ENCODE measurements around the gene GAL3ST2.
"Not testable (repeated sequence)": the region's sequence is repeated elsewhere in the genome, so short reads cannot be mapped to it uniquely, and the experiment has no call there.

GAL3ST2 gene

DNA sequence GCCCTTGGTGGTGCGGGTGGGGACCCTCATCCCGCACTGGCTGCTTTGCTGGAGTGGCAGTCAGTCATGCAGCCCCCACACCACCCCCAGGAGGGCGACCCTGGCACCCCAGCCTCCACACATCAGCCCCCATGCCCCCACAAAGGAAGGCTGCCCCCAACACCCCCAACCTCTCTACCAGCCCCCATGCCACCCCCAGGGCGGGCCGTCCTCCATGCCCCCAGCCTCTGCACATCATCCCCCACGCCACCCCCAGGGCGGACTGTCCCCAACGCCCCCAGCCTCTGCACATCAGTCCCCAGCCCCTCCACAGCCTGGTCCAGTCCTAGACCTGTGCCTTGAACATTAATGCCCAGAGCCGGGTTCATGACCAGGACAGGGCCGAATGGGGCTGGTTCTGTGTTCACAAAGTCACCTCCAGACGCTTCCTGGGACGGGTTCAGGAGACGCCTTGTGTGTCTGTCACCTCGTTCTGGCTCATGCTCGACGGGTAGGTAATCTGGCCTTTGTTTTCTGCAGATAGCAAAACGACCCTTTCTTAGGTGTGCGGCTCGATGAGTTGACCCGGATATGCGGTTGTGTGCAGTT lies 23.8 kb upstream of the GAL3ST2 start:
- ATAC-seq (replicated peaks) (no peak), DNase-seq (no peak)
- Mint-ChIP-seq H3K27me3 (no peaks in the 10 kb centered on the region), H3K9me3 (no peaks in the 10 kb centered on the region), H3K27ac (no peak overlapping the region), H3K4me3 (no peak overlapping the region), H3K4me1 (peaks cover 0 to 1% of the 10 kb centered on the region in 2 donors), H3K36me3 (peaks cover 37 to 60% of the 10 kb centered on the region in 2 donors)

DNA sequence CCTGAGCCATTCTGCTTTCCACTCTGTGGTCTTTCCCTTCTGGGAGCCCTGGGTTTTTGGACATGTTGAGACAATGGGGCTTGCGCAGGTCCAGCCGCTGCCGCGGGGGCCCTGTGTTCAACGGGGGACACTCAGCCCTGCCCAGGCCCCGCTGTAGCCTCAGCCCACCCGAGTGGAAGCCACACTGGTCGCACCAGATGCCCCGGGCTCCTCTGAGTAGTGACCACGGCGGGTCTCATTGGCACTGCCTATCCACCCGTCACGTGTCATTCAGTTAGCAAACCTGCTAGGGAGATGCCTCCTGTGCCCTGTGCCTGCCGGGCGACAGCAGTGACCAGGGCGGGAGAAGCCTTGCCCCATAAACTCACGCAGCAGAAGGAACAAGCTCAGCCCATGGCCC lies 23.1 kb upstream of the GAL3ST2 start:
- Mint-ChIP-seq H3K9me3 (no peaks in the 10 kb centered on the region), H3K27ac (peak overlapping the region; percentile 26)

DNA sequence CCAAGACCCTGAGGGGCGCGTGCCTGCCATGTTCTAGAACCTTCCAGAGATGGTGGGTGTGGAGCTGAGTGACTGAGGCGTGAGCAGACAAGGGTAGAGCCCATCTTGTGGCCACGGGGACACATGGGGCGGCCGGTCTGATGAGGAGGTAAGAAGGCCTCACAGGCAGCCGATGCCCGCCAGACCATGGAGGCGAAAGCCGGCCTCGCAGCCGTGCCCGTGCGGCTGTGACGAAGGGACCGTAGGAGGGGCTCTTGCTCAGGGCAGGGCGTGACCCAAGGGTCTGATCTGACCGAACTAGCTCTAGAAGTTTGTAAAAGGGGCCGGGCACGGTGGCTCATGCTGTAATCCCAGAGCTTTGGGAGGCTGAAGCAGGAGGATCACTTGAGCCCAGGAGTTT lies 22.6 kb upstream of the GAL3ST2 start:
- no peak for DNase-seq
- H3K36me3 Mint-ChIP-seq: peaks cover 31 to 55% of the 10 kb centered on the region in 2 donors
- no peaks in the 10 kb centered on the region for H3K27me3 Mint-ChIP-seq
- H3K4me1 Mint-ChIP-seq: no peaks in the 10 kb centered on the region
- H3K9me3 Mint-ChIP-seq: no peaks in the 10 kb centered on the region
- H3K27ac Mint-ChIP-seq: peak overlapping the region; percentile 33
- H3K4me3 Mint-ChIP-seq: no peak overlapping the region
- ATAC-seq (replicated peaks): no peak

More for the DNA sequence above, 23.1 kb upstream of the GAL3ST2 start:
- no peak for ATAC-seq (replicated peaks)
- Mint-ChIP-seq H3K4me1 (peaks cover 0 to 1% of the 10 kb centered on the region in 2 donors), H3K27me3 (no peaks in the 10 kb centered on the region), H3K36me3 (peaks cover 35 to 60% of the 10 kb centered on the region in 2 donors), H3K4me3 (no peak overlapping the region)
- DNase-seq: no peak

DNA sequence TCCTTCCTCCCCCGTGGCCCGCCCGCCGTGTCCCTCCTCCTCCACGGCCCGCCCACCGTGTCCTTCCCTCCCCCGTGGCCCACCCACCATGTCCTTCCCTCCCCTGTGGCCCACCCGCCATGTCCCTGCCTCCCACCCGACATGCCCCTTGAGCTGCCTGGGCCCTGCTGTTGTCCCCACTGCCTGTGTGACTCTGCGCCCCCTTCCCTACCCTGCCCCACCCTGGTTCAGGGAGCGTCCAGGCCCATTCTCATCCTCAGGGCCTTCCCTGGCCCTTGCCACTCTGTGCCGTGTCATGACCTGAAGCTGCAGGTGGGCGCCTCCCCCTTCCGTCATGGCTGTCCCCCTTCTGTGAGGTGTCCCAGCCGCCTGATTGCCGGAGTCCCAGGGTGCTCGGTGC lies 21.5 kb upstream of the GAL3ST2 start:
- no peak for ATAC-seq (replicated peaks)
- Mint-ChIP-seq H3K9me3 (no peaks in the 10 kb centered on the region), H3K36me3 (peaks cover 30 to 53% of the 10 kb centered on the region in 2 donors)

DNA sequence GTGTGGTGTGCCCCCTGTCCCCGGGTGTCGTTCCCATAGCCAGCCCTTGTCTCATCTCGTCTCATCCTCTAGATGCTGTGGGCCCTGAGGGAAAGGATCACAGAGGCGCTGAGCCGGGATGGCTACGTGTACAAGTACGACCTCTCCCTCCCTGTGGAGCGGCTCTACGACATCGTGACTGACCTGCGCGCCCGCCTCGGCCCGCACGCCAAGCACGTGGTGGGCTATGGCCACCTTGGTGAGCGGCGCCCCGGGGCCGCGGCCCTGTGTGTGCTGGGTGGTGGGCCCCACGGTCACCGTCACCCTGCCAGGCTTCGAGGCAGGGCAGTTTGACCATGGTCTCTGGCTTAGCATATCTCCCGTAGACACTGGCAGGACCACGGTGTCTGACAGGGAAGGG lies 20.8 kb upstream of the GAL3ST2 start:
- Mint-ChIP-seq H3K9me3 (peaks cover 0 to under 1% of the 10 kb centered on the region in 2 donors), H3K27me3 (no peaks in the 10 kb centered on the region), H3K36me3 (peaks cover 33 to 56% of the 10 kb centered on the region in 2 donors), H3K4me1 (no peaks in the 10 kb centered on the region), H3K4me3 (no peak overlapping the region), H3K27ac (no peak overlapping the region)
- no peak for DNase-seq
- ATAC-seq (replicated peaks): no peak

More for the DNA sequence above, 21.5 kb upstream of the GAL3ST2 start:
- no peaks in the 10 kb centered on the region for H3K27me3 Mint-ChIP-seq
- H3K27ac Mint-ChIP-seq: no peak overlapping the region
- no peak for DNase-seq
- no peaks in the 10 kb centered on the region for H3K4me1 Mint-ChIP-seq
- H3K4me3 Mint-ChIP-seq: no peak overlapping the region

DNA sequence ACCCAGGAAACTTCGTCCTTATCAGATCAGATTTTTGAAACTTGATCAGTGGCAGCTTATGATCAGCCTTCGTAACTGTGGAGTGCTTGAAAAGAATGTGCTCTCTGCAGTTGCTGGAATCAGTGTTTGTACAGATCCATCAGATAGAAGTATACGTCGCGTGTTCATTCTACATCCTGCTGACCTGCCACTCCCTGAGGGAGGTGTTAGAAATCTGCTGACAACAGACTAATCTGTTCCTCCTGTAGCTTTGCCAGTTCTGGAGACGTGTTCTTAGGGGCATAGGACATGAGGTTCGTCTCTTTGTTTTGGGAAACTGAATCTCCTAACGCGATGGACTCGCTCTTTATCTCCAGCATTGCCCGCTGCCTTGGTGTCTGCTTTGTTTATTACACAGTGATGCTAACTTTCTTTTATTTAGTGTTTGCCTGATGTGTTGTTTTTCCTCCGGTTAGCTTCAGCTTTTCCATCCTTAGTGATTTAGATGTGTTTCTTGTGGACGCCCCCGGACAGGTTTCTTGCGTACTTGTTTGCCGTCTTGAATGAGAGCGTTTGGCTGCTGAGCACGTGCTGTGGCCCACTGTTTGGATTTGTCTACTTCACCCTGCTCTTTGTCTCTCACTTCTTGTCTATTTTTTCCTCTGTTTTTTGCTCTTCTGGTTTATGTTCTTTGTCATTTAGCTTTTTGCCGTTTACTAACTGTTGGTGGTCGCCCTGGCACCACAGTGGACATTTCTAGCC lies 17.4 kb upstream of the GAL3ST2 start:
- no peak for DNase-seq
- Mint-ChIP-seq H3K27me3 (no peaks in the 10 kb centered on the region), H3K36me3 (peaks cover 34 to 49% of the 10 kb centered on the region in 2 donors), H3K9me3 (peaks cover 0 to 2% of the 10 kb centered on the region in 2 donors), H3K4me1 (peaks cover 0 to 2% of the 10 kb centered on the region in 2 donors), H3K4me3 (no peak overlapping the region), H3K27ac (no peak overlapping the region)
- no peak for ATAC-seq (replicated peaks)

DNA sequence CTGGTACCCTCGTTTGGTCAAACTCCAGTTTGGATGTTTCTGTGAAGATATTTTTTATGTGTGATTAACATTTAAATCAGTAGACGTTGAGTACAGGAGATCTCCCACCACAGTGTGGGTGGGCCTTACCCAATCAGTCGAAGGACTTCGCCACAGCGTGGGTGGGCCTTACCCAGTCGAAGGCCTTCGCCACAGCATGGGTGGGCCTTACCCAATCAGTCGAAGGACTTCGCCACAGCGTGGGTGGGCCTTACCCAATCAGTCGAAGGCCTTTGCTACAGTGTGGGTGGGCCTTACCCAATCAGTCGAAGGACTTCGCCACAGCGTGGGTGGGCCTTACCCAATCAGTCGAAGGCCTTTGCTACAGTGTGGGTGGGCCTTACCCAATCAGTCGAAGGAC lies 16.7 kb upstream of the GAL3ST2 start:
- H3K36me3 Mint-ChIP-seq: peaks cover 31 to 47% of the 10 kb centered on the region in 2 donors
- not testable (repeated sequence) for H3K27me3 Mint-ChIP-seq; H3K9me3 Mint-ChIP-seq; DNase-seq; H3K27ac Mint-ChIP-seq; H3K4me1 Mint-ChIP-seq; H3K4me3 Mint-ChIP-seq; ATAC-seq (replicated peaks)

DNA sequence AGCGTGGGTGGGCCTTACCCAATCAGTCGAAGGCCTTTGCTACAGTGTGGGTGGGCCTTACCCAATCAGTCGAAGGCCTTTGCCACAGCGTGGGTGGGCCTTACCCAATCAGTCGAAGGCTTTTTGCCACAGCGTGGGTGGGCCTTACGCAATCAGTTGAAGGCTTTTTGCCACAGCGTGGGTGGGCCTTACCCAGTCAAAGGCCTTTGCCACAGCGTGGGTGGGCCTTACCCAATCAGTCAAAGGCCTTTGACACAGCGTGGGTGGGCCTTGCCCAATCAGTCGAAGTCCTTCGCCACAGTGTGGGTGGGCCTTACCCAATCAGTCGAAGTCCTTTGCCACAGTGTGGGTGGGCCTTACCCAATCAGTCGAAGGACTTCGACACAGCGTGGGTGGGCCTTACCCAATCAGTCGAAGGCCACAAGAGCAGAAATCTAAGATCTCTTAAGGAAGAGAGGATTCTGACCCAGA lies 16.3 kb upstream of the GAL3ST2 start:
- peaks cover 30 to 46% of the 10 kb centered on the region in 2 donors for H3K36me3 Mint-ChIP-seq
- no peaks in the 10 kb centered on the region for H3K27me3 Mint-ChIP-seq
- H3K9me3 Mint-ChIP-seq: peaks cover 0 to 2% of the 10 kb centered on the region in 2 donors
- DNase-seq: no peak
- H3K27ac Mint-ChIP-seq: peak overlapping the region; percentile 27
- H3K4me1 Mint-ChIP-seq: peaks cover 0 to 2% of the 10 kb centered on the region in 2 donors
- ATAC-seq (replicated peaks): no peak
- no peak overlapping the region for H3K4me3 Mint-ChIP-seq

DNA sequence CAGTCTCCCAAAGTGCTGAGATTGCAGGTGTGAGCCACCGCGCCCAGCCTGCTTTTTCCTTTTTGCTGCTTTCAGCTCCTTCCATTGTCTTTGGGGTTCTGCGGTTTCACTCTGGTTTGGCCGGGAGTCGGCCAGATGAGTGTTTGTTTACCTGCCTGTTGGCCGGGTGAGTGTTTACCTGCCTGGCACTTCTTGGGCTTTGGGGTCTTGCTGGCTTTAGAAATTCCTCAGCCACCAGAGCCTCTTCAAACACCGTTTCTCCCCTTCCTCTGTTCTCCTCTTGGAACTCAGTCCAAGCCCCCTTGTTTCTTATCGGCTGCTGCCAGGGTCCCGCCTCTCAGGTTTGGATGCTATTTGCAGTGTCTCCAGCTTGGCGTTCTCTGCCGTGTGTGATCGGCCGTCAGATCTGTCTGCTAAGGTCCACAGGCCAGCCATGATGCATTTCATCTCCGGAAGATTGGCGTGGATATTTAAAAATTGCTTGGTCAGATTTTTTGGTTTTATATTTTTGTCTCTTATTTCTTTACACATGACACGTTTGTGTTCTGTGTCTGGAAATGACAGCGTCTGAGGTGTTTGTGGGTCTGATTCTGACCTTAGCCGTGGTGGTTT lies 14.2 kb upstream of the GAL3ST2 start:
- Mint-ChIP-seq H3K27ac (no peak overlapping the region), H3K36me3 (peaks cover 23 to 33% of the 10 kb centered on the region in 2 donors), H3K4me3 (no peak overlapping the region), H3K4me1 (peaks cover 0 to 2% of the 10 kb centered on the region in 2 donors), H3K27me3 (no peaks in the 10 kb centered on the region), H3K9me3 (peaks cover 0 to 2% of the 10 kb centered on the region in 2 donors)
- DNase-seq (no peak), ATAC-seq (replicated peaks) (no peak)

DNA sequence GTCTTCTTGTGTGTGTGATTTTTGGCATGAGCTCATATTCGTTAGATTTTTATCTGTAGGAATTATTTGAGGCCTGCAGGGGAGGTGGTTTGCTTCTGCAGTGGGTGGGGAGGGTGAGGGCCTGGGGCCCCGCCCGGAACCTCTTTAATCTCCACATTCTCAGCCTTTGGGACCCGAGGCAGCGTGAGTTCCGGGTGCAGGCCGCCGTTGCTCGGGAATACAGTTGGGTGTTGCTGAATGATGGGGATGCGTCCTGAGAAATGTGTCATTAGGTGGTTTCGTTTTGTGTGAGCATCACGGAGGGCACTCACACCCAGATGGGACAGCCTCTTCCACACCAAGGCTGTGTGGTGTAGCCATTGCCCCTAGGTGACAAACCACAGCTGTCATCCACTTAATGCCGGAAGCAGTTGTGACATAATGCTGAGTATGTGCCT lies 13.7 kb upstream of the GAL3ST2 start:
- ATAC-seq (replicated peaks) (no peak), DNase-seq (no peak)
- no peak overlapping the region for H3K27ac Mint-ChIP-seq
- H3K9me3 Mint-ChIP-seq: peaks cover 0 to 2% of the 10 kb centered on the region in 2 donors
- H3K4me3 Mint-ChIP-seq: no peak overlapping the region
- peaks cover 0 to 2% of the 10 kb centered on the region in 2 donors for H3K4me1 Mint-ChIP-seq
- H3K36me3 Mint-ChIP-seq: peaks cover 23 to 30% of the 10 kb centered on the region in 2 donors
- H3K27me3 Mint-ChIP-seq: no peaks in the 10 kb centered on the region

DNA sequence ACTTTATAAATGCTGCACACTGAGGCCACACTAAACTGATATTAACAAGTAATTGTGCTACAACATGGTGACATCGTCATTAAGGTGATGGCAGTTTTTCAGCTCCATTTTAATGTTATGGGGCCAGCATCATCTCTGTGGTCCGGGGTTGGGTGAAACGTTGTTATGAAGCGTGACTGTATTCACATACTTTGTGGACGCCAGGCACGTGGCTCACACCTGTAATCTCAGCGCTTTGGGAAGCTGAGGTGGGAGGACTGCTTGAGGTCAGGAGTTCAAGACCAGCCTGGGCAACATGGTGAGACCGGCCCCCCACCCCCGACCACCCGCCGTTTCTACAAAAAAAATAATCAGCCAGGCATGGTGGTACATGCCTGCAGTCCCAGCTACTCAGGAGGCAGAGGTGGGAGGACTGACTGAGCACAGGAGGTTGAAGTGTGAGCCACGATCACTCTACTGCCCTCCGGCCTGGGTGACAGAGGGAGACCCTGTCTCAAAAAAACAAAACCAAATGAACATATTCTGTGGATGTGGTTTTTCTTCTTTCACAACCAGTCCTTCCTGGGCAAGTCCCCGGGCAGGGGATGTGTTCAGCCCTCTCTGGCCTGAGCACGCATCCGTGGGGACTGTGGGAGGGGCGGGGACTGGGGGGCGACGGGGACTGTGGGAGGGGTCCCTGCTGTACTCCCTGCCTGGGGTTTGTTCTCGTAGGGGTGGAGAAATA lies 12.9 kb upstream of the GAL3ST2 start:
- DNase-seq: no peak
- no peak for ATAC-seq (replicated peaks)
- Mint-ChIP-seq H3K4me1 (peaks cover 0 to 2% of the 10 kb centered on the region in 2 donors), H3K36me3 (peaks cover 23 to 27% of the 10 kb centered on the region in 2 donors), H3K27me3 (no peaks in the 10 kb centered on the region), H3K4me3 (no peak overlapping the region), H3K27ac (no peak overlapping the region), H3K9me3 (peaks cover 0 to 2% of the 10 kb centered on the region in 2 donors)

DNA sequence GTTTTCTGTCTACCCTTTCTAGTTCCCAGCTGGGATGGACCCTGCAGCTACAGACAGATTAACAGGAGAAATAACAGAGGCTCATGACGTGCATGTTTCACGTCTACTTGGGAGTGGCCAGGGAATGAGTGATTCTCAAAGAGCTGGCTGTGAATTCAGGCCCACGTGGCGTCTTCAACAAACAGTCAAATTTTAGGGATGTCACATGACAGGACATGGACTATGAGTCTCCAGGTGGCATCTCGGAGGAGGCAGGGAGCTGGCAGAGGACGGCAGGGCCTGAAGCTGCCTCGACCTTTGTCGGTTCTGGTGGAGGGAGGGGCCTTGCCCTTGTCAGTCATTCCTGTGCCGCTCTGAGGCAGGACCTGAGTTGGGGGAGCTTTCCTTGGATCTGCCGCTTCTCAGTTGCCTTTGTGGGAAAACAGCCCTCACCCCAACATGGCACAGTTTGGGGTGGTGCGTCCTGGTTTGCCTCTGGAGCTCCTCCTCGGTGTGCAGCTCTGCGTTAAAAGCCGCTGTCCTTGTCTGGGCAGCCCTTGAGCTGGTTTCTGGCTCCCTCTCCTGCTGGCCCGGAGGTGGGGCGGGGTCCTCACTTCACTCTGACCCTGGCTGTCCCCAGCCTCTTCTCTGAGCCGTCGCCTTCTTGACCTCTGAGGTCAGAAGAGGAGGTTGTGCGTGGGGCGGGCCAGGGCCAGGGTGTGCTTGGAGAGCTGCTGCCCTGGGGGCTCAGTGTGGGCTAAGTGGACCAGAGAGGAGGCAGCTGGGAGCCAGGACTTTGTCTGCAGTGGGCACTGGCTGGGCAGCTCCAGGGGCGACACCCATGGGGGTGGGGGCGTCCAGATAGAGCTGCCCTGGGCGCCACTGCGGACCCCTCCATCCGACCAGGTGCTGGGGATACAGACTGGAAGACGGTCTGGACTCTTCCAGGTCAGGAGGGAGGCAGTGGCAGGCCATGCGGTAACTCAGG lies 12.1 kb upstream of the GAL3ST2 start:
- H3K4me1 Mint-ChIP-seq: peaks cover 0 to 2% of the 10 kb centered on the region in 2 donors
- H3K36me3 Mint-ChIP-seq: peaks cover 19 to 23% of the 10 kb centered on the region in 2 donors
- H3K9me3 Mint-ChIP-seq: peaks cover 0 to 2% of the 10 kb centered on the region in 2 donors
- H3K4me3 Mint-ChIP-seq: no peak overlapping the region
- DNase-seq (no peak), ATAC-seq (replicated peaks) (no peak)
- no peak overlapping the region for H3K27ac Mint-ChIP-seq
- no peaks in the 10 kb centered on the region for H3K27me3 Mint-ChIP-seq

DNA sequence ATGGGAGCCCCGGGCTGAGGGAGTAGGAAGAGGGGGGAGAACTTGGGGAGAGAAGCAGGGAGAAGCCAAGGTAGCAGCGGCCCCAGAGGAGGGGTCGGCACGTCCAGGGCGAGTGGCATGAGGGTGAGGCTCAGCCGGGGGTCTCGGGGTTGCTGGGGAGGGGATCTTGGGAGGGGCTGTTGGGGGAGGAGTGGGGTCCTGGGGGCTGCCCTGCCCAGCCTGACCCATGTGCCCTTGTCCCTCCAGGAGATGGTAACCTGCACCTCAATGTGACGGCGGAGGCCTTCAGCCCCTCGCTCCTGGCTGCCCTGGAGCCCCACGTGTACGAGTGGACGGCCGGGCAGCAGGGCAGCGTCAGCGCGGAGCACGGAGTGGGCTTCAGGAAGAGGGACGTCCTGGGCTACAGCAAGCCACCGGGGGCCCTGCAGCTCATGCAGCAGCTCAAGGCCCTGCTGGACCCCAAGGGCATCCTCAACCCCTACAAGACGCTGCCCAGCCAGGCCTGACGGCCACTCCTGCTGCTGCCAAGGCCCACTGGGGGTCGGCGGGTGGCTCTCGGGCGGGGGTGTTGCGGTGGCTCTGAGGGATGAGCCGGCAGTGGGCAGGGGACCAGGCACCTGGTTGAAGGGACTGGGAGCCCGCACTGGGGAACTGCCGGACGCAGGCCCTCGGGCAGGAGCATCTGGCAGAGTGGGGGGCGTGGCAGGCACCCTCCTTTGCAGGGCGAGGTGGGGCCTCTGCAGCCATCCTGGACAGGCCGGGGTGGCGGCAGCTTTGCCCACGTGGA lies 9.0 kb upstream of the GAL3ST2 start:
- Mint-ChIP-seq H3K4me3 (no peak overlapping the region), H3K27me3 (no peaks in the 10 kb centered on the region), H3K4me1 (peaks cover 12 to 14% of the 10 kb centered on the region in 2 donors), H3K9me3 (no peaks in the 10 kb centered on the region), H3K27ac (no peak overlapping the region), H3K36me3 (peaks cover 6 to 9% of the 10 kb centered on the region in 2 donors)
- ATAC-seq (replicated peaks) (no peak), DNase-seq (no peak)
